Measurements from ENCODE around the gene GALK2.
A peak's percentile ranks its signal among the peaks of the same experiment; 100 is the strongest.

Gene GALK2

GRCh38 chr15:49225572-49226281 lies 55.7 kb downstream of the GALK2 start:
- Histone ChIP-seq H2AFZ (ENCODE audit: low read length) (no peak overlapping the region), H3K79me2 (ENCODE audit: insufficient read depth, low read length) (no peaks in the 10 kb centered on the region)

DNA sequence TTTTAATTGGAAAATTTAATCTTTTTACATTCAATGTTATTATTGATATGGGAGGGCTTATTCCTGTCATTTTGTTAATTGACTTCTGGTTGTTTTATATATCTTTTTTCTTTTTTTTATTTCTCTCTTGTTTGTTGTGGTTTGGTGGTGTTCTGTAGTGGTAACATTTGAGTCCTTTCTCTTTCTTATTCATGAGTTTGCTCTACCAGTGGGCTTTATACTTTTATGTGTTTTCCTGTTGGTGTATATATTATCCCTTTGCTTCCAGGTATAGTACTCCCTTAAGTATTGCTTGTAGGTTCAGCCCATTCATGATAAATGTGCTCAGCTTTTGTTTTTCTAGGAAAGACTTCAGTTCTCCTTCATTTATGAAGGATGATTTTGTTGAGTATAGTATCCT lies 57.6 kb downstream of the GALK2 start:
- H4K20me1 ChIP-seq (ENCODE audit: insufficient read depth, low read length, poor library complexity, severe bottlenecking) = no peaks in the 10 kb centered on the region
- H3F3A ChIP-seq (ENCODE audit: low read depth) = no peaks in the 10 kb centered on the region
- no peak overlapping the region for H3K4me3 ChIP-seq (ENCODE audit: low read length, poor library complexity, severe bottlenecking)
- no peak overlapping the region for H2AFZ ChIP-seq (ENCODE audit: low read length)
- no peaks in the 10 kb centered on the region for H3K4me1 ChIP-seq (ENCODE audit: insufficient read depth, low read length, poor library complexity, severe bottlenecking)
- no peak overlapping the region for H3K9ac ChIP-seq (ENCODE audit: low read depth, low read length, poor library complexity, severe bottlenecking)
- TF ChIP-seq, protein P1, sequence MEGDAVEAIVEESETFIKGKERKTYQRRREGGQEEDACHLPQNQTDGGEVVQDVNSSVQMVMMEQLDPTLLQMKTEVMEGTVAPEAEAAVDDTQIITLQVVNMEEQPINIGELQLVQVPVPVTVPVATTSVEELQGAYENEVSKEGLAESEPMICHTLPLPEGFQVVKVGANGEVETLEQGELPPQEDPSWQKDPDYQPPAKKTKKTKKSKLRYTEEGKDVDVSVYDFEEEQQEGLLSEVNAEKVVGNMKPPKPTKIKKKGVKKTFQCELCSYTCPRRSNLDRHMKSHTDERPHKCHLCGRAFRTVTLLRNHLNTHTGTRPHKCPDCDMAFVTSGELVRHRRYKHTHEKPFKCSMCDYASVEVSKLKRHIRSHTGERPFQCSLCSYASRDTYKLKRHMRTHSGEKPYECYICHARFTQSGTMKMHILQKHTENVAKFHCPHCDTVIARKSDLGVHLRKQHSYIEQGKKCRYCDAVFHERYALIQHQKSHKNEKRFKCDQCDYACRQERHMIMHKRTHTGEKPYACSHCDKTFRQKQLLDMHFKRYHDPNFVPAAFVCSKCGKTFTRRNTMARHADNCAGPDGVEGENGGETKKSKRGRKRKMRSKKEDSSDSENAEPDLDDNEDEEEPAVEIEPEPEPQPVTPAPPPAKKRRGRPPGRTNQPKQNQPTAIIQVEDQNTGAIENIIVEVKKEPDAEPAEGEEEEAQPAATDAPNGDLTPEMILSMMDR (conservative IDR thresholded peaks at IDR 0.05; ENCODE audit: low read length) = no peak
- no peak for TF ChIP-seq EZH2phosphoT487 (IDR thresholded peaks at IDR 0.05; ENCODE audit: borderline replicate concordance)
- peaks cover 9% of the 10 kb centered on the region for H3K27me3 ChIP-seq (ENCODE audit: insufficient read depth, low read length, poor library complexity, severe bottlenecking)
- H3K36me3 ChIP-seq (ENCODE audit: insufficient read depth, low read length) = peaks cover 7% of the 10 kb centered on the region; the same call in 1 of the 2 replicates
- H3K9me3 ChIP-seq (ENCODE audit: insufficient read depth, low read depth, low read length) = peaks cover 12% of the 10 kb centered on the region
- no peak overlapping the region for H3K4me2 ChIP-seq (ENCODE audit: low read depth, low read length, poor library complexity, severe bottlenecking)
- H3K9me2 ChIP-seq (replicated peaks; ENCODE audit: low read depth, low read length) = no peaks in the 10 kb centered on the region
- H3K79me2 ChIP-seq (ENCODE audit: insufficient read depth, low read length) = no peaks in the 10 kb centered on the region

More at GRCh38 chr15:49225572-49226281, 55.7 kb downstream of the GALK2 start:
- Histone ChIP-seq H3K36me3 (ENCODE audit: insufficient read depth, low read length) (peaks cover 7% of the 10 kb centered on the region), H3K27me3 (ENCODE audit: insufficient read depth, low read length, poor library complexity, severe bottlenecking) (no peaks in the 10 kb centered on the region), H4K20me1 (ENCODE audit: insufficient read depth, low read length, poor library complexity, severe bottlenecking) (no peaks in the 10 kb centered on the region), H3K9me3 (ENCODE audit: insufficient read depth, low read depth, low read length) (peaks cover 12% of the 10 kb centered on the region), H3K9me2 (replicated peaks; ENCODE audit: low read depth, low read length) (no peaks in the 10 kb centered on the region), H3K4me1 (ENCODE audit: insufficient read depth, low read length, poor library complexity, severe bottlenecking) (no peaks in the 10 kb centered on the region), H3K4me2 (ENCODE audit: low read depth, low read length, poor library complexity, severe bottlenecking) (no peak overlapping the region), H3K9ac (ENCODE audit: low read depth, low read length, poor library complexity, severe bottlenecking) (no peak overlapping the region), H3K4me3 (ENCODE audit: low read length, poor library complexity, severe bottlenecking) (no peak overlapping the region), H3F3A (ENCODE audit: low read depth) (no peaks in the 10 kb centered on the region)
- TF ChIP-seq, protein P1 (conservative IDR thresholded peaks at IDR 0.05; ENCODE audit: low read length) = peak; percentile 48
- no peak for TF ChIP-seq EZH2phosphoT487 (IDR thresholded peaks at IDR 0.05; ENCODE audit: borderline replicate concordance)

DNA sequence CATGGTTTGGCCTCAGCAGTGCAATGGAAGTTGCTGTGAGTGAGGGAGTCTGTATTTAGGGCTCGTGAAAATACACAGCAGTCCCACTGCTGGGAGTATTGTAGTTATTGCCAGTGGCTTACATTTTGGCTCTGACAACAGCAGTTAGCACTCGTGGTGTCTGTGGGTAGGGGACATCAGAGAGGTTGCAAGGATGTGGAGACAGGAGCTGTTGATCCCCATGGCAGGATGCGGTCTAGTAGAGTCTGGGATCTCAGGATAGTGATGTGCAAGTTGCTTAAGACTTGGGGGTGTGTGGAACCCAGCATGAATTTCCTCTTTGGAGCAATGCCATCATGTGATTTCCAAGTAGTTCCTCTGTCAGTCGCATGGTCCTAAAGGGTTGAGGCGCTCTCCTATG lies 59.9 kb downstream of the GALK2 start:
- no peak overlapping the region for H3K4me3 ChIP-seq (ENCODE audit: low read length, poor library complexity, severe bottlenecking)
- H3F3A ChIP-seq (ENCODE audit: low read depth) = no peaks in the 10 kb centered on the region
- H3K79me2 ChIP-seq (ENCODE audit: insufficient read depth, low read length) = no peaks in the 10 kb centered on the region
- H2AFZ ChIP-seq (ENCODE audit: low read length) = no peak overlapping the region
- H3K4me2 ChIP-seq (ENCODE audit: low read depth, low read length, poor library complexity, severe bottlenecking) = no peak overlapping the region
- H3K27me3 ChIP-seq (ENCODE audit: insufficient read depth, low read length, poor library complexity, severe bottlenecking) = peaks cover 10% of the 10 kb centered on the region
- no peak overlapping the region for H3K9ac ChIP-seq (ENCODE audit: low read depth, low read length, poor library complexity, severe bottlenecking)
- peaks cover 7% of the 10 kb centered on the region; the same call in 1 of the 2 replicates for H3K36me3 ChIP-seq (ENCODE audit: insufficient read depth, low read length)
- no peaks in the 10 kb centered on the region for H4K20me1 ChIP-seq (ENCODE audit: insufficient read depth, low read length, poor library complexity, severe bottlenecking)
- no peaks in the 10 kb centered on the region for H3K9me2 ChIP-seq (replicated peaks; ENCODE audit: low read depth, low read length)
- peaks cover 2% of the 10 kb centered on the region for H3K4me1 ChIP-seq (ENCODE audit: insufficient read depth, low read length, poor library complexity, severe bottlenecking)
- no peak for TF ChIP-seq EZH2phosphoT487 (IDR thresholded peaks at IDR 0.05; ENCODE audit: borderline replicate concordance)
- TF ChIP-seq, protein P1 (conservative IDR thresholded peaks at IDR 0.05; ENCODE audit: low read length) = no peak
- peaks cover 26% of the 10 kb centered on the region for H3K9me3 ChIP-seq (ENCODE audit: insufficient read depth, low read depth, low read length)

All from Loucy (cell line).